Panc1 (cell line): Measurements from ENCODE around the gene MRRF.

Source experiments
- POLR2AphosphoS5 ChIP-seq: IDR thresholded peaks from 2 replicates; pipeline ENCODE4 v1.6.1; 2012; ENCODE audit warnings: mild to moderate bottlenecking, low read depth, low read length, moderate library complexity
- TCF7L2 ChIP-seq: IDR thresholded peaks from 2 replicates; pipeline ENCODE4 v1.6.1; 2011; ENCODE audit warnings: mild to moderate bottlenecking, low read depth, low read length, inconsistent platforms

DNA sequence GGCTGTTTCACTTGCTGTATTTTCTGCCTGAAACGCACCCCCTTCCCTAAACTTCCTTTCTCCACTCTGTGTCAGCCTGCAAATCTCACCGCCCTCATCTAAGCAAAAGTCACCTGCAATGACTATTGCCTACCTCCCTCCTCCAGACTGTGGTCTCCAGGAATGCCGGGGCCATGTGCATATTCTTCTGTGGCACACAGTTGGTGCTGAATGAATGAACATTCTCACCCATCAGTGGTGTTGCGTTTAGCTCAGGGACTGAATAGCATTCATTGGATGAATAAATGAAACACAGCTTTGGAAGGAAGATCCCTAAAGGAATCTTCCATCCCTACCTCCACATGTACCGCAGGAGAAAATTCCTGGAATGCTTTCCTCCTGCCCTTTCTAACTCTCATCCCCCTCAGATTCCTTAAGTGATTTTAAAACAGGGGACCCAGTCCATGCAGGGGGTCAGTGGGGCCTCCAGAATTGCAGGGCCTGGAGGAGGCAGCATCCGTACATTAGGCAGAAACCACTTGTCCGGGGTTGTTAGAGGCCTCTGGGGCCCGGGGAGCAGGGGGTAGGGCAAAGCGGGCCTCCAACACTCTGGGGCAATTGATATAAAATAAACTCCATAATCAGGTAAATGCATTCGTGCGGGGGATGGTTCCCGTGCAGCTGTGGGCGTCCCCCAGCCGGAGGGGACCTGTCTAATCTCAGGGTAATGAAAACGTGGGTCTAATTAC, 77.8 kb downstream of the MRRF start:
- no peak for TF ChIP-seq TCF7L2
- TF ChIP-seq POLR2AphosphoS5, result no peak
